SK-N-SH treated with all-trans-retinoic acid at 6 μM for 48 hours (cell line): ENCODE data around the gene HRH2.

Experiments
- ESRRG ChIP-seq: fragments of 250-450 bp; sonication (Bioruptor Pico); IDR thresholded peaks from 2 replicates; pipeline ENCODE4 v1.6.1; 2021; ENCODE audit warnings: mild to moderate bottlenecking
- GLIS3 ChIP-seq: fragments of 250-450 bp; sonication (Bioruptor Pico); IDR thresholded peaks from 2 replicates; pipeline ENCODE4 v1.5.0; 2020; ENCODE audit warnings: mild to moderate bottlenecking, moderate library complexity
- PATZ1 ChIP-seq: fragments of 250-450 bp; sonication (Bioruptor Pico); IDR thresholded peaks from 2 replicates; pipeline ENCODE4 v1.8.0; 2020; ENCODE audit warnings: mild to moderate bottlenecking, moderate library complexity, borderline replicate concordance
- POU6F1 ChIP-seq: fragments of 250-450 bp; sonication (Bioruptor Pico); IDR thresholded peaks from 2 replicates; pipeline ENCODE4 v1.8.0; 2021; ENCODE audit warnings: low read depth, mild to moderate bottlenecking, moderate library complexity, borderline replicate concordance
- RARB ChIP-seq: fragments of 250-450 bp; sonication (Bioruptor Pico); IDR thresholded peaks from 2 replicates; pipeline ENCODE4 v1.8.0; 2021; ENCODE audit warnings: mild to moderate bottlenecking, moderate library complexity

- TF ChIP-seq GLIS3 (CRISPR knock-in tag) (no peak), PATZ1 (CRISPR knock-in tag) (no peak), RARB (CRISPR knock-in tag) (no peak), POU6F1 (CRISPR knock-in tag) (no peak), ESRRG (CRISPR knock-in tag) (no peak)
These were observed at the start of gene HRH2 for GRCh38 chr5:175657593-175658271.
